ENCODE measurements around the gene RUNX1.

GRCh38 chr21:34959607-34960006 is 89.5 kb downstream of the RUNX1 start:
- TF ChIP-seq POLR2A (IDR thresholded peaks at IDR 0.05) (no peak), CTCF (IDR thresholded peaks at IDR 0.05) (no peak)
